OCI-LY7 (cell line): ENCODE results near the gene HCK. TPM values are rescaled to one million over a fixed set of nuclear protein-coding genes. Genes with fewer than 3 reads are reported as not detected.

Source experiments
- BruUV-seq: library from RNA; stranded (reverse); fragments of 400-500 nt; replicated peaks from 2 replicates; lab custom pipeline; 2021; lab: Mats Ljungman, UMichigan
- CTCF ChIA-PET: fragments of 300-600 bp; sonication (Branson Sonifier 250); formaldehyde crosslinking; loops from one replicate; lab custom pipeline; 2022; ENCODE audit warnings: antibody characterized with exemption; ENCODE audit not compliant: unreplicated experiment; lab: Charles Lee
- POLR2A ChIA-PET: fragments of 300-600 bp; sonication (Branson Sonifier 250); formaldehyde crosslinking; loops from one replicate; lab custom pipeline; 2022; ENCODE audit warnings: antibody characterized with exemption; lab: Charles Lee
- DNase-seq: peaks from one replicate; pipeline ENCODE4 v3.0.0-alpha.2; 2015; ENCODE audit warnings: low spot score
- H2AFZ ChIP-seq: fragments of 200-600 bp; sonication (generic), shearing (Covaris generic); 2 replicates; pipeline ENCODE4 v1.6.1; 2014; ENCODE audit warnings: mild to moderate bottlenecking, antibody characterized with exemption, low read length, moderate library complexity
- H3K27ac ChIP-seq: fragments of 200-600 bp; sonication (generic); 2 replicates; pipeline ENCODE4 v1.5.1; 2014; ENCODE audit warnings: mixed run types, low read depth, mild to moderate bottlenecking, moderate library complexity, low read length, inconsistent platforms; ENCODE audit not compliant: poor library complexity, severe bottlenecking
- H3K36me3 ChIP-seq: fragments of 200-600 bp; sonication (generic); 2 replicates; pipeline ENCODE4 v1.6.1; 2014; ENCODE audit warnings: mild to moderate bottlenecking, antibody characterized with exemption, low read length, moderate library complexity, mixed read lengths; ENCODE audit not compliant: insufficient read depth
- H3K4me1 ChIP-seq: fragments of 200-600 bp; sonication (generic); 2 replicates; pipeline ENCODE4 v1.5.1; 2014; ENCODE audit warnings: mild to moderate bottlenecking, low read length; ENCODE audit not compliant: insufficient read depth, poor library complexity, severe bottlenecking
- H3K4me2 ChIP-seq: fragments of 200-600 bp; sonication (generic); 2 replicates; pipeline ENCODE4 v1.6.1; 2014; ENCODE audit warnings: mild to moderate bottlenecking, low read length
- H3K4me3 ChIP-seq: fragments of 200-600 bp; sonication (generic); 2 replicates; pipeline ENCODE4 v1.5.1; 2014; ENCODE audit warnings: mild to moderate bottlenecking, low read depth, low read length; ENCODE audit not compliant: poor library complexity, severe bottlenecking
- H3K79me2 ChIP-seq: fragments of 200-600 bp; sonication (generic); 2 replicates; pipeline ENCODE4 v1.6.1; 2016; ENCODE audit warnings: low read depth, mild to moderate bottlenecking, low read length, moderate library complexity, mixed read lengths; ENCODE audit not compliant: insufficient read depth
- H3K9me2 ChIP-seq: fragments of 200-600 bp; sonication (generic); 2 replicates; pipeline ENCODE4 v1.6.1; 2016; ENCODE audit warnings: mild to moderate bottlenecking, low read length, mixed read lengths; ENCODE audit not compliant: insufficient read depth
- H3K9me3 ChIP-seq: fragments of 200-600 bp; sonication (generic); 2 replicates; pipeline ENCODE4 v1.6.1; 2014; ENCODE audit warnings: mild to moderate bottlenecking, mixed run types, low read length, mixed read lengths
- H4K20me1 ChIP-seq: fragments of 200-600 bp; sonication (generic); 2 replicates; pipeline ENCODE4 v1.6.1; 2014; ENCODE audit warnings: mild to moderate bottlenecking, antibody characterized with exemption, low read length, moderate library complexity, mixed read lengths; ENCODE audit not compliant: insufficient read depth
- CTCF ChIP-seq: fragments of 200-600 bp; sonication (generic); conservative IDR thresholded peaks from 2 replicates; pipeline ENCODE4 v1.5.1; 2014; ENCODE audit warnings: mild to moderate bottlenecking, antibody characterized with exemption, low read length, moderate library complexity, mixed read lengths
- EZH2phosphoT487 ChIP-seq: fragments of 200-600 bp; sonication (generic); IDR thresholded peaks from 2 replicates; pipeline ENCODE4 v1.6.1; 2018; ENCODE audit warnings: low read depth, borderline replicate concordance, mild to moderate bottlenecking, mixed run types, antibody characterized with exemption, low read length, moderate library complexity, mixed read lengths
- intact Hi-C: fragments of 100-400 bp; cut with micrococcal nuclease; formaldehyde crosslinking; loops from one replicate; pipeline ENCODE4 v1.10.0; 2022; ENCODE audit not compliant: unreplicated experiment
- total RNA-seq, 2 experiments: library from RNA; depleted of rRNA in 1 of 2; stranded (reverse); fragments of >200 nt in 1 of 2; shearing (Covaris generic) in 1 of 2; gene quantifications; 2 replicates each; pipeline ENCODE4 v1.2.3, GENCODE V29; 2014 to 2022

The HCK gene
- total RNA-seq, 2 experiments from 2014 or later: 0.19 to 3.2 TPM

GRCh38 chr20:32024683-32025295 is 27.3 kb upstream of the HCK start:
- no peak overlapping the region for H3K4me2 ChIP-seq
- H2AFZ ChIP-seq: no peak overlapping the region
- H3K36me3 ChIP-seq: no peaks in the 10 kb centered on the region
- peaks cover under 1% of the 10 kb centered on the region for H3K4me1 ChIP-seq
- H3K9me3 ChIP-seq: no peaks in the 10 kb centered on the region
- no peaks in the 10 kb centered on the region for H4K20me1 ChIP-seq
- H3K9me2 ChIP-seq: no peaks in the 10 kb centered on the region
- no peak overlapping the region for H3K27ac ChIP-seq
- CTCF ChIA-PET: interaction anchor here (0.5 kb wide), 1 partner anchor 16 kb away, joined by 4 read pairs; no protein-coding TSS in a partner anchor
- intact Hi-C loops: no loop called here
- TF ChIP-seq CTCF (no peak), EZH2phosphoT487 (no peak)
- H3K4me3 ChIP-seq: no peak overlapping the region
- no peaks in the 10 kb centered on the region for H3K79me2 ChIP-seq
- POLR2A ChIA-PET: no interaction called here
- no TSS peak for BruUV-seq
- DNase-seq: no peak

DNA sequence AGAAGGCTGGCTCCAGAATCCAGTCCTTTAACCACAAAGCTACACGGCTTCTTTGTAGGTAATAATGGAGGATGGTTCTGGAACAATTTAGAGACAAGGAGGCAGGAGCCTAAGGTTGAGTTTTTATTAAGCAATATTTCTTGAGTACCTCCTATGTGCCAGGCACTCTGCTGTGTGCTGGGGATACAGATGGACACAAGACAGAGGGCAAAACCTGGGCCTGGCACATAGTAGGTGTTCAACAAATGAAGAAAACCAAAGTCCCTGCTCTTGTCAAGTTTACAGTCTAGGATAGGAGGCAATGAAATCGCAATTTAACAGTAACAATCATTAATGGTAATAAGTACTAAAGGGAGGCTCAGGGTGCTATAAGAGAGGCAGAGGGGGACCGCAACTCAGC is 24.4 kb upstream of the HCK start:
- Histone ChIP-seq H3K27ac (no peak overlapping the region), H3K79me2 (no peaks in the 10 kb centered on the region), H4K20me1 (no peaks in the 10 kb centered on the region), H3K4me2 (no peak overlapping the region), H2AFZ (no peak overlapping the region), H3K9me2 (no peaks in the 10 kb centered on the region), H3K9me3 (no peaks in the 10 kb centered on the region), H3K4me1 (no peaks in the 10 kb centered on the region), H3K4me3 (no peak overlapping the region), H3K36me3 (no peaks in the 10 kb centered on the region)
- TF ChIP-seq EZH2phosphoT487 (no peak), CTCF (no peak)
- intact Hi-C loops: no loop called here
- POLR2A ChIA-PET: no interaction called here
- CTCF ChIA-PET: interaction anchor here (0.6 kb wide), 1 partner anchor 457 kb away, joined by 6 read pairs; no protein-coding TSS in a partner anchor
- BruUV-seq: no TSS peak
- DNase-seq: no peak
